WI38 (cell line): Measurements from ENCODE around the gene PCDHGA2.

Source experiments
- H3K4me3 ChIP-seq: 2 replicates; pipeline ENCODE4 v1.5.1; 2011; ENCODE audit warnings: low read depth, mild to moderate bottlenecking, control low read depth, low read length
- TF ChIP-seq, protein P1 (sequence below): IDR thresholded peaks from 2 replicates; pipeline ENCODE4 v1.5.1; 2012; ENCODE audit warnings: low read depth, mild to moderate bottlenecking, control low read depth, low read length

The PCDHGA2 gene

DNA sequence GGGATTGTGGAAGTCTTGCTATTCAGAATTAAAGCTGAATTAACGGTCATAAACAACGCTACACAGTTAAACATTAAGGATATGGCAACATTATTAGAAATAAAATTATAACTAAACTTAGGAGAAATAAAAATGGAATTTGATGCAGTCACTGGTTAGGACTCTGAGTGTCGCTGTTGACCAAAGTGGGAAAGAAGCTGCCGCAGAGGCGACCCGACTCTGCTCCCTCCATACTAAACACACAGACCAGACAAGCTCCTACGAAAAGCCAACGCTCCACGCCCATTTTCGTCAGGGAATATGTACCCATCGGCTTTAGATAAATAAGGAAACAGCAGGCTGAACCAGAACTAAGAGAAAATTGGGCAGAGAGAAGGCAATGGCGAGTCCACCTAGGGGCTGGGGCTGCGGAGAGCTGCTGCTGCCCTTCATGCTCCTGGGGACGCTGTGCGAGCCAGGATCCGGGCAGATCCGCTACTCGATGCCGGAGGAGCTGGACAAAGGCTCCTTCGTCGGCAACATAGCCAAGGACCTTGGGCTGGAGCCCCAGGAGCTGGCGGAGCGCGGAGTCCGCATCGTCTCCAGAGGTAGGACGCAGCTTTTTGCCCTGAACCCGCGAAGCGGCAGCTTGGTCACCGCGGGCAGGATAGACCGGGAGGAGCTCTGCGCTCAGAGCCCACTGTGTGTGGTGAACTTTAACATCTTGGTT is 25.5 kb downstream of the PCDHGA2 start, which contains the start of gene PCDHGA5:
Gene PCDHGA5, plus strand, starts transcription at position 211 of the 709 bp plus-strand sequence. Its CDS starts 169 bp downstream, at position 380.
- no peak within 1 kb of the TSS for H3K4me3 ChIP-seq
- TF ChIP-seq, protein P1, sequence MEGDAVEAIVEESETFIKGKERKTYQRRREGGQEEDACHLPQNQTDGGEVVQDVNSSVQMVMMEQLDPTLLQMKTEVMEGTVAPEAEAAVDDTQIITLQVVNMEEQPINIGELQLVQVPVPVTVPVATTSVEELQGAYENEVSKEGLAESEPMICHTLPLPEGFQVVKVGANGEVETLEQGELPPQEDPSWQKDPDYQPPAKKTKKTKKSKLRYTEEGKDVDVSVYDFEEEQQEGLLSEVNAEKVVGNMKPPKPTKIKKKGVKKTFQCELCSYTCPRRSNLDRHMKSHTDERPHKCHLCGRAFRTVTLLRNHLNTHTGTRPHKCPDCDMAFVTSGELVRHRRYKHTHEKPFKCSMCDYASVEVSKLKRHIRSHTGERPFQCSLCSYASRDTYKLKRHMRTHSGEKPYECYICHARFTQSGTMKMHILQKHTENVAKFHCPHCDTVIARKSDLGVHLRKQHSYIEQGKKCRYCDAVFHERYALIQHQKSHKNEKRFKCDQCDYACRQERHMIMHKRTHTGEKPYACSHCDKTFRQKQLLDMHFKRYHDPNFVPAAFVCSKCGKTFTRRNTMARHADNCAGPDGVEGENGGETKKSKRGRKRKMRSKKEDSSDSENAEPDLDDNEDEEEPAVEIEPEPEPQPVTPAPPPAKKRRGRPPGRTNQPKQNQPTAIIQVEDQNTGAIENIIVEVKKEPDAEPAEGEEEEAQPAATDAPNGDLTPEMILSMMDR = no peak

DNA sequence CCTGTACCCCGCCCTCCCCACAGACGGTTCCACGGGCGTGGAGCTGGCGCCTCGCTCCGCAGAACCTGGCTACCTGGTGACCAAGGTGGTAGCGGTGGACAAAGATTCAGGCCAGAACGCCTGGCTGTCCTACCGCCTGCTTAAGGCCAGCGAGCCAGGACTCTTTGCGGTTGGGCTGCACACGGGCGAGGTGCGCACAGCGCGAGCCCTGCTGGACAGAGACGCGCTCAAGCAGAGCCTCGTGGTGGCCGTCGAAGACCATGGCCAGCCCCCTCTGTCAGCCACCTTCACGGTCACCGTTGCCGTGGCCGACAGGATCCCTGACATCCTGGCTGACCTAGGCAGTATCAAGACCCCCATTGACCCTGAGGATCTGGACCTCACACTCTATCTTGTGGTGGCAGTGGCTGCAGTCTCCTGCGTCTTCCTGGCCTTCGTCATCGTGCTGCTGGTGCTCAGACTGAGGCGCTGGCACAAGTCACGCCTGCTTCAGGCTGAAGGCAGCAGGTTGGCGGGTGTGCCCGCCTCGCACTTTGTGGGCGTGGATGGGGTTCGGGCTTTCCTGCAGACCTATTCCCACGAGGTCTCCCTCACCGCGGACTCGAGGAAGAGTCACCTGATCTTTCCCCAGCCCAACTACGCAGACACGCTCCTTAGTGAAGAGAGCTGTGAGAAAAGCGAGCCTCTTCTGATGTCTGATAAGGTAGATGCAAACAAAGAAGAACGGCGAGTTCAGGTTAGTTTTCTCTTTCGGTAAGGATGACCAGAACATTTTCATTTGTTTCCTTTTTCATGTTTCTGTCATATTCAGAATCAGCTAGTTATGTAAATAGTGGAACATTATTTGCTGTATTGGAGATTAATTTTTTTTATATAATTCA is 27.7 kb downstream of the PCDHGA2 start:
- TF ChIP-seq, protein P1 = no peak
- no peak overlapping the region for H3K4me3 ChIP-seq

- TF ChIP-seq, protein P1 = peak; percentile 53
- peak within 1 kb of the TSS; percentile 53 for H3K4me3 ChIP-seq
These were observed 31.7 kb downstream of the PCDHGA2 start, which contains the start of gene PCDHGB3 for GRCh38 chr5:141369994-141370848. PCDHGB3 (plus strand) TSS chr5:141370242; CDS start chr5:141370395, 153 bp downstream.

DNA sequence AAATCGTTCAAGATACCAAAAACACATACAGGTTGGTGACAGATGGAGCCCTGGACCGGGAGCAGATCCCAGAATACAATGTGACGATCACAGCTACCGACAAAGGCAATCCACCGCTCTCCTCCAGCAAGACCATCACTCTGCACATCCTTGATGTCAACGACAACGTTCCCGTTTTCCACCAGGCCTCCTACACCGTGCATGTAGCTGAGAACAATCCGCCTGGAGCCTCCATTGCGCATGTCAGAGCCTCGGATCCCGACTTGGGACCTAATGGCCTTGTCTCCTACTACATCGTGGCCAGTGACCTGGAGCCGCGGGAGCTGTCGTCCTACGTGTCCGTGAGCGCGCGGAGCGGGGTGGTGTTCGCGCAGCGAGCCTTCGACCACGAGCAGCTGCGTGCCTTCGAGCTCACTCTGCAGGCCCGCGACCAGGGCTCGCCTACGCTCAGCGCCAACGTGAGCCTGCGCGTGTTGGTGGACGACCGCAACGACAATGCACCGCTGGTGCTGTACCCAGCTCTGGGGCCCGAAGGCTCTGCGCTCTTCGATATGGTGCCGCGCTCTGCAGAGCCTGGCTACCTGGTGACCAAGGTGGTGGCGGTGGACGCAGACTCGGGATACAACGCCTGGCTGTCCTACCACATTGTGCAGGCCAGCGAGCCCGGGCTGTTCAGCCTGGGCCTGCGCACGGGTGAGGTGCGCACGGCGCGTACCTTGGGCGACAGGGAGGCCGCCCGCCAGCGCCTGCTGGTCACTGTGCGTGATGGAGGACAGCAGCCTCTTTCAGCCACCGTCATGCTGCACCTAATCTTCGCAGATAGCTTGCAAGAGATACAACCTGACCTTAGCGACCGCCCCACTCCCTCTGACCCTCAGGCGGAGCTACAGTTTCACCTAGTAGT is 33.3 kb downstream of the PCDHGA2 start:
- H3K4me3 ChIP-seq = no peak overlapping the region
- TF ChIP-seq, protein P1 = no peak

GRCh38 chr5:141373673-141374317 is 35.2 kb downstream of the PCDHGA2 start, which contains the start of gene PCDHGA6:
PCDHGA6 (plus strand) TSS chr5:141373891; CDS start chr5:141374084, 193 bp downstream.
- no peak within 1 kb of the TSS for H3K4me3 ChIP-seq
- TF ChIP-seq, protein P1 = peak; percentile 37; the same call in 1 of the 2 replicates
